Activated CD4-positive, alpha-beta T cell treated with anti-CD3 and anti-CD28 coated beads for 4 hours (primary cell): ENCODE data around the gene RPP25L.
A peak's percentile ranks its signal among the peaks of the same experiment; 100 is the strongest.

ENCODE experiments used
- DNase-seq, 2 donors: peaks; one replicate each; pipeline ENCODE4 v3.0.0-alpha.2; 2020

The RPP25L gene

GRCh38 chr9:34610434-34611206, 1.3 kb downstream of the RPP25L start:
- DNase-seq, result no peak

- no peak for DNase-seq
These were observed 4.6 kb downstream of the RPP25L start for GRCh38 chr9:34607331-34607730.

- DNase-seq, result no peak
These were observed 5.0 kb downstream of the RPP25L start for GRCh38 chr9:34606905-34607304.

GRCh38 chr9:34606190-34606589, 5.7 kb downstream of the RPP25L start:
- no peak for DNase-seq

- peak; percentile 68 to 84 for DNase-seq
These were observed 8.2 kb downstream of the RPP25L start for GRCh38 chr9:34603610-34604231.

GRCh38 chr9:34601937-34602573, 9.8 kb downstream of the RPP25L start:
- DNase-seq, result no peak

- no peak for DNase-seq
These were observed 11.0 kb downstream of the RPP25L start for GRCh38 chr9:34600908-34601307.

- DNase-seq, result no peak
These were observed 12.4 kb downstream of the RPP25L start for GRCh38 chr9:34599546-34599945.

- DNase-seq, result no peak
These were observed 17.7 kb downstream of the RPP25L start for GRCh38 chr9:34594177-34594576.

- DNase-seq, result no peak
These were observed 18.8 kb downstream of the RPP25L start for GRCh38 chr9:34592895-34593601.

- DNase-seq, result no peak
These were observed 19.7 kb downstream of the RPP25L start for GRCh38 chr9:34591917-34592866.

GRCh38 chr9:34591248-34591916, 20.5 kb downstream of the RPP25L start:
- peak; percentile 73 to 78 for DNase-seq

GRCh38 chr9:34590381-34591247, 21.3 kb downstream of the RPP25L start:
- no peak for DNase-seq

- DNase-seq, result peak in 1 of 2 donors; percentile 27
These were observed 22.1 kb downstream of the RPP25L start, which contains the start of gene CNTFR for GRCh38 chr9:34589636-34590380. CNTFR (minus strand) TSS chr9:34589724; CDS start chr9:34568981, 20,743 bp downstream.

- no peak for DNase-seq
These were observed 22.9 kb downstream of the RPP25L start for GRCh38 chr9:34588671-34589635.

GRCh38 chr9:34587271-34587670, 24.6 kb downstream of the RPP25L start:
- no peak for DNase-seq

GRCh38 chr9:34585946-34586669, 25.8 kb downstream of the RPP25L start:
- no peak for DNase-seq

GRCh38 chr9:34584970-34585369, 26.9 kb downstream of the RPP25L start:
- no peak for DNase-seq
